HL-60/S4 (cell line): ENCODE data around the gene IFTAP.
"Not testable (repeated sequence)": the region's sequence is repeated elsewhere in the genome, so short reads cannot be mapped to it uniquely, and the experiment has no call there.

ENCODE experiments used
- in situ Hi-C: fragments of 300-500 bp; cut with MboI; formaldehyde crosslinking; loops from 2 replicates; pipeline ENCODE4 v1.14.3; 2022; ENCODE audit warnings: low sequenced_read_pairs

IFTAP gene, protein sequence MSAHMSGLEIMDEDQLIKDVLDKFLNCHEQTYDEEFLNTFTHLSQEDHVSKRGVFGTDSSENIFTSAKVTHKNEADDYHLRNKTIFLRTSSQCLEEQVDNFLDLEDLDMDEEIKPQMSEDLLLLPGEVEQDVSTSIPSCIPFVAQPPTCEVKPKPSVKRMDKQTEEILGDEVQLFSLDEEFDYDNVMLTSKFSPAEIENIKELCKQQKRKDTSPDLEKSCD

GRCh38 chr11:36594316-36594989 lies at the start of gene IFTAP:
Gene IFTAP, plus strand, starts transcription at chr11:36594502. Its CDS starts 15,602 bp downstream, at chr11:36610104.
- in situ Hi-C loops: no loop called here

- in situ Hi-C loops: no loop called here
Observed at GRCh38 chr11:36550385-36551115, 43.8 kb upstream of the IFTAP start.

DNA sequence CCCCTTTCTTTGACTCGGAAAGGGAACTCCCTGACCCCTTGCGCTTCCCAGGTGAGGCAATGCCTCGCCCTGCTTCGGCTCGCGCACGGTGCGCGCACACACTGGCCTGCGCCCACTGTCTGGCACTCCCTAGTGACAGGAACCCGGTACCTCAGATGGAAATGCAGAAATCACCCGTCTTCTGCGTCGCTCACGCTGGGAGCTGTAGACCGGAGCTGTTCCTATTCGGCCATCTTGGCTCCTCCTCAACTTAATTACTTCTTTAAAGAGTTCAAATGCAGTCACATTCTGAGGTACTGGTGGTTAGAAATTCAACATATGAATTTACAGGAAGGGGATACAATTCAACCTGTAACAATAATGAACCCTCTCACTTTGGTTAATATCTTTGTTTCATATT lies 36.9 kb upstream of the IFTAP start:
- in situ Hi-C loops: not testable (repeated sequence)

- in situ Hi-C loops: no loop called here
Observed at GRCh38 chr11:36557991-36558390, 36.3 kb upstream of the IFTAP start.

GRCh38 chr11:36558571-36559413 lies 35.5 kb upstream of the IFTAP start:
- in situ Hi-C loops: no loop called here

- in situ Hi-C loops: loop anchor here (10.0 kb wide), 1 partner anchor 180 kb away; no protein-coding TSS in a partner anchor
Observed at GRCh38 chr11:36564376-36565030, 29.8 kb upstream of the IFTAP start.

- in situ Hi-C loops: loop anchor here (10.0 kb wide), 1 partner anchor 180 kb away; no protein-coding TSS in a partner anchor
Observed at GRCh38 chr11:36565031-36565610, 29.2 kb upstream of the IFTAP start.

DNA sequence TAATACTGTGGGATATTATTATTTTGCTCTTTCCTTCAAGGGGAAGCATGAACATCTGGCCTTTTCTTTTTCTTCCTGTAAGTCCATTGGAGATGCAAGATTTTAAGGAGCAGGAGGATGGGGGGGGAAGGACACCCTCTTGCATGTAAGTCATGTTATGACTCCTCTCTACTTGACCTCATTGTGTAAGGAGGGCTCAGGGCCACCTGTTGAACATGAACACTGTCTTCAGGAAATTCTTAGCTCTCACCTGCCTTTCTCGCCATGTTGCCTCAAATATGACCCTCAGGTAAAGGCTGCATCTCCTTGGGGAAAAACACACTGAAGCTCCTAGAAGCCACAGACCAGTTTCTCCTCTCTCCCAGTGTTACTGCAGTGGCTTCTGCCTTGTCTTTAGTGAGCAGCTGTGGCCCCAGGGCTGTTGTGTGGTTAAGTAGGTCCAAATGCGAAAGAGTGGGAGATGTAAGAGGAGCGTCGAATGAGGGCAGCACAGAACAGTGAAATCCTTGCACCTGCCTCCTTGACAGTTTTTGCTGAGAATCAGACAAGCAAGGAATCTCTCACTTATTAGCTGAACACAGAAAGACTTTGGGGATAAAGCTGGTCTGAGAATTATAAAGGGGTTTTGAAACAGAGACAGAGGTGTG lies 27.8 kb upstream of the IFTAP start:
- in situ Hi-C loops: loop anchor here (10.0 kb wide), 1 partner anchor 178 kb away; no protein-coding TSS in a partner anchor

DNA sequence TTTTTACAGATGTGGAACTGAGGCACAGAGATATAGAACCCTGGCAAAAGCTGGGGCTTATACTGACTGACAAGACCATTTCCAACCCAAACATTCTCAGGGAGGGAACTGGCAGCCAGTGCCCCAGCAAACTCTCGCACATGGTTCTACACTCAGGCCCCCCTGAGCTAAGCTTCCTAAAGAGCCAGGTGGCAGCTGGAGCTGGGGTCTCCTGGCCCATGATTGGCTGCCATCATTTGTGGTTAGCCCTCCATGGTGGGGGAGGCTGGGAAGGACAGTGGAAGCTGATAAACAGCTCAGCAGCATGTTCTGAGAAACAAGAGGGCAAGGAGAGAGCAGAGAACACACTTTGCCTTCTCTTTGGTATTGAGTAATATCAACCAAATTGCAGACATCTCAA lies 26.6 kb upstream of the IFTAP start, which contains the start of gene RAG1:
TSS of gene RAG1 (plus strand) at position 314 of the 400 bp plus-strand sequence. CDS start 5,298 bp downstream, outside the sequence.
- in situ Hi-C loops: loop anchor here (10.0 kb wide), 1 partner anchor 177 kb away; no protein-coding TSS in a partner anchor

DNA sequence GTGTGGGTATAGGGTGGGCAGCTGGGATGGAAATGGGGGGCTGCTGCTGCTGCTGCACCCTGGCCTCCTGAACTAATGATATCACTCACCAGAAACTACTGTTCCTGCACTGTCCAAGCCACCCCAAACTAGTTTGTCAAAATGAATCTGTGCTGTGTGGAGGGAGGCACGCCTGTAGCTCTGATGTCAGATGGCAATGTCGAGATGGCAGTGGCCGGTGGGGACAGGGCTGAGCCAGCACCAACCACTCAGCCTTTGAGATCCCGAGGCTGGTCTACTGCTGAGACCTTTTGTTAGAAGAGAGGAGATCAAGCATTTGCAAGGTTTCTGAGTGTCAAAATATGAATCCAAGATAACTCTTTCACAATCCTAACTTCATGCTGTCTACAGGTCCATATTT lies 25.2 kb upstream of the IFTAP start:
- in situ Hi-C loops: loop anchor here (10.0 kb wide), 1 partner anchor 176 kb away; no protein-coding TSS in a partner anchor

DNA sequence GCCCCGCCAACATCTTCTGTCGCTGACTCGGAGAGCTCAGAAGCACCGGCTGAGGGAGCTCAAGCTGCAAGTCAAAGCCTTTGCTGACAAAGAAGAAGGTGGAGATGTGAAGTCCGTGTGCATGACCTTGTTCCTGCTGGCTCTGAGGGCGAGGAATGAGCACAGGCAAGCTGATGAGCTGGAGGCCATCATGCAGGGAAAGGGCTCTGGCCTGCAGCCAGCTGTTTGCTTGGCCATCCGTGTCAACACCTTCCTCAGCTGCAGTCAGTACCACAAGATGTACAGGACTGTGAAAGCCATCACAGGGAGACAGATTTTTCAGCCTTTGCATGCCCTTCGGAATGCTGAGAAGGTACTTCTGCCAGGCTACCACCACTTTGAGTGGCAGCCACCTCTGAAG lies 19.8 kb upstream of the IFTAP start:
- in situ Hi-C loops: no loop called here

GRCh38 chr11:36577373-36577772 lies 16.9 kb upstream of the IFTAP start:
- in situ Hi-C loops: no loop called here

DNA sequence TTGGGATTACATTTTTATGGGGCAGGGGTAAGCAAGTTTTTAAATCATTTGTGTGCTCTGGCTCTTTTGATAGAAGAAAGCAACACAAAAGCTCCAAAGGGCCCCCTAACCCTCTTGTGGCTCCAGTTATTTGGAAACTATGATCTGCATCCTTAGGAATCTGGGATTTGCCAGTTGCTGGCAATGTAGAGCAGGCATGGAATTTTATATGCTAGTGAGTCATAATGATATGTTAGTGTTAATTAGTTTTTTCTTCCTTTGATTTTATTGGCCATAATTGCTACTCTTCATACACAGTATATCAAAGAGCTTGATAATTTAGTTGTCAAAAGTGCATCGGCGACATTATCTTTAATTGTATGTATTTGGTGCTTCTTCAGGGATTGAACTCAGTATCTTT lies 16.4 kb upstream of the IFTAP start:
- in situ Hi-C loops: no loop called here

DNA sequence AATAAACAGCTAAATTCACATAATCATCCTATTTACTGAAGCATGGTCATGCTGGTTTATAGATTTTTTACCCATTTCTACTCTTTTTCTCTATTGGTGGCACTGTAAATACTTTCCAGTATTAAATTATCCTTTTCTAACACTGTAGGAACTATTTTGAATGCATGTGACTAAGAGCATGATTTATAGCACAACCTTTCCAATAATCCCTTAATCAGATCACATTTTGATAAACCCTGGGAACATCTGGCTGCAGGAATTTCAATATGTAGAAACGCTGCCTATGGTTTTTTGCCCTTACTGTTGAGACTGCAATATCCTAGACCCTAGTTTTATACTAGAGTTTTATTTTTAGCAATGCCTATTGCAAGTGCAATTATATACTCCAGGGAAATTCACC lies 15.8 kb upstream of the IFTAP start:
- in situ Hi-C loops: no loop called here

DNA sequence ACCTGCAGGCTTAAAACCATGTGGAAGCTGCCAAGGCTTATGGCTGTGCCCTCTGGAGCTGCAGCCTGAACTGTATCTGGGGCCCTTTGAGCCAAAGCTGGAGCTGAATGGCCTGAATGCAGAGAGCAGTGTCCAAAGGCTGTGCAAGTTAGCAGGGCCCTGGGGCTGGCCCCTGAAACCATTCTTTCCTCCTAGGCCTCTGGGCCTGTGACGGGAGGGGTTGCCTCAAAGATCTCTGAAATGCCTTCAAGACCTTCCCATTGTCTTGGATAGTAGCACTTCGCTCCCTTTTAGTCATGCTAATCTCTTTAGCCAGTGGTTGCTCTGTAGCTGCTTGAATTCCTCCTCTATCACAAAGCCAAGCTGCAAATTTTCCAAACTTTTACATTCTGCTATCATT lies 12.8 kb upstream of the IFTAP start:
- in situ Hi-C loops: no loop called here

DNA sequence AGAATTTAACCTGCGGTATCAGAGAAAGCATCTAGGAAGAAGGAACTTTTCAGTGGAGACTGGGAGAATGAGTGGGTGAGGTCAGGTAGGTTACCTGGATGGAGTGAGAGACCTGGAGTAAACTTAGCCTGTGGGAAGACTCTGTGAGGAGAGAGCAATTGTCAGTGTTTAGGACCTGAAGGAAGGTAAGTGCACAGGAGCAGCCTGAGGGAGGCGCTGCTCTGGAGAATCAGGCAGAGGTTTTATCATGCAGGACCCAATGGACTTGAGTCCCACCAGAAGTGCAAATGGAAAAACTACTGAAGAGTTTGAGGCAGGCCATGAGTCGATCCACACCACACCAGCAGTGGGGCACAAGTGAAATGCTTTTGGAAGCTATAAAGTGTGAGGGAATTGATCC lies 10.6 kb upstream of the IFTAP start:
- in situ Hi-C loops: no loop called here

- in situ Hi-C loops: no loop called here
Observed at GRCh38 chr11:36586543-36586942, 7.8 kb upstream of the IFTAP start.

GRCh38 chr11:36588099-36588498 lies 6.2 kb upstream of the IFTAP start:
- in situ Hi-C loops: no loop called here

DNA sequence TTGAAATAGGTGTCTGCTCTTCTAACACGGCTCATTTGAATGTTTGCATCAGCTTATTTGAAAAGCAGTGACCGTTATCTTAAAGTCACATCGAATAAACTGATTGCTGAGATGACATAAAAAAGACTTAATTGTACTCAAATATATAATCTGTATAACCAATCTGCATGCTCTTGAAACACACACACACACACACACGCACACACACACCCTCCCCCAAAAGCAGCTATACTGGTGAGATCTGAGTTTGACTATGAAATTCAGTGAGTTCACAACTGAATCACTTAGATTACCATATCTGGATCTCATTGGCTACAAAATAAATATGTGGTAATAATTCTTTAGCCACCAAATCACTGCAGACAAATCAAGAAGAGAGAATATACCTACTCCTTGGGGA lies 3.8 kb upstream of the IFTAP start:
- in situ Hi-C loops: no loop called here
